Astrocyte of the hippocampus (primary cell): ENCODE results near the gene TRMT6.

Experiments
- DNase-seq: peaks from one replicate; pipeline ENCODE4 v3.0.0; 2011; ENCODE audit warnings: low read depth, low spot score

TRMT6 gene, protein sequence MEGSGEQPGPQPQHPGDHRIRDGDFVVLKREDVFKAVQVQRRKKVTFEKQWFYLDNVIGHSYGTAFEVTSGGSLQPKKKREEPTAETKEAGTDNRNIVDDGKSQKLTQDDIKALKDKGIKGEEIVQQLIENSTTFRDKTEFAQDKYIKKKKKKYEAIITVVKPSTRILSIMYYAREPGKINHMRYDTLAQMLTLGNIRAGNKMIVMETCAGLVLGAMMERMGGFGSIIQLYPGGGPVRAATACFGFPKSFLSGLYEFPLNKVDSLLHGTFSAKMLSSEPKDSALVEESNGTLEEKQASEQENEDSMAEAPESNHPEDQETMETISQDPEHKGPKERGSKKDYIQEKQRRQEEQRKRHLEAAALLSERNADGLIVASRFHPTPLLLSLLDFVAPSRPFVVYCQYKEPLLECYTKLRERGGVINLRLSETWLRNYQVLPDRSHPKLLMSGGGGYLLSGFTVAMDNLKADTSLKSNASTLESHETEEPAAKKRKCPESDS

DNA sequence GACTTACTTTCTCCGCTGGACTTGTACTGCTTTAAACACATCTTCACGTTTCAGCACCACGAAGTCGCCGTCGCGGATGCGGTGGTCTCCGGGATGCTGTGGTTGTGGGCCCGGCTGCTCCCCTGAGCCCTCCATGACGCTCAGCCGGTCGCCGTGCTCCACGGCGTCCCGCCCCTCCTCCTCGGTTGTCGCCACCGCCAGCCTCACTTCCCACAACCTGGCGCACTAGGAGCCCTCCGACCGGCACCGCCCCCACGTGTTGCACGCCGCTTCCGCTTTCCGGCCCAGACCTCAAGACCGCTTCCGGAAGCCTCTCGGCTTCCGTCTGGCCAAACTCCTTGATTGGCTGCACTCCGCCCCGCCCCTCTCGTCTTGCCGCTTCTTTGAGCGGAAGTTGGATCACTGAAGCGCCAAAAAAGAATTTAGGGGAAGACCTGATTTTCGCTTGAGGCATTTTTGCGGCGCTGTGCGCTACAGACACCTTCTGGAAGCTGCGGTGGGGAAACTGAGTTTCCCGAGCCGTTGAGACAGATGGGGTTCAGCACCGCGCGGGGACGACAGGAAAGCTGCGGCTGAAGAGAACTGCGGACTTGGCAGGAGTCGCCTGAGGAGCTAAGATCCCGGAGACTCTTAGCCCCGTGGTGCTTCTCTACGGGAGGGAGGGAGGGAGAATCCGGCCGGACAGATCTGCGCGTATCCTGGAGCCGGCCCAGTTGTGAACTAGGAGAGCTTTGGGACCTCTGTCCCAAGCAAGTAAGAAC, at the start of gene TRMT6, which contains the start of gene MCM8:
Gene TRMT6, minus strand, starts transcription at position 263 of the 761 bp plus-strand sequence. Its CDS starts 128 bp downstream, at position 135.
Gene MCM8, plus strand, starts transcription at position 382 of the 761 bp plus-strand sequence. CDS start 1,364 bp downstream, outside the sequence.
- peak; percentile 98 for DNase-seq

DNA sequence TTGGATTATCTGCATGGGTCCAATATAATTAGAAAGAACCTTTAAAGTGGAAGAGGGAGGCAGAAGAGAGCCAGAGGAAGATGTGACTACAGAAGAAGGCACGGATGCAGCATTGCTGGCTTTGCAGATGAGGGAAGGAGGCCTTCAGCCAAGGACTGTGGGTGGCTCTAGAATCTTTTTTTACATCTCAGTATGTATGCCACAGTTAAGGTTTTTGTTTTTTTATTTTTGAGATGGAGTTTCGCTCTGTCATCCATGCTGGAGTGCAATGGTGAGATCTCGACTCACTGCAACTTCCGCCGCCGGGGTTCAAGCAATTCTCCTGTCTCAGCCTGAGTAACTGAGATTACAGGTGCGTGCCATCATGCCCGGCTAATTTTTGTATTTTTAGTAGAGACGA, 49.5 kb upstream of the TRMT6 start:
- no peak for DNase-seq

DNA sequence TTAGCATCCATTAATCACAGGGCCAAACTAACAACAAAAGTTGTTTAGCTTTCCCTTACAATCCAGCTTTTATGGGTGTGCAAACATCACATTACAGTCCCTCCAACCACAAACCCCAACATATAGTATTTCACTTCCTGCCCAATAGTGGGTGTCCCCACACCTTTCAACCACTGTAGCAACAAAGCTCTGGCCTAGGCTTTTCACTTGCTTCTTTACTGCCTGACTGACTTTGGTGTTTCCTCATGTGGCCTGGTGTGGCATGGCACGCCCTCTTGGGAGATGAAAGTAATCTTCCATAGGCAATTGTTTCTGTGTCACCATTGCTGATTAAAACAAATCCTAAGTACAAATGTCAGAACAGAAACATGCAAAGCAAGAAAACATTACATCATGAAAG, 46.4 kb upstream of the TRMT6 start:
- no peak for DNase-seq

DNA sequence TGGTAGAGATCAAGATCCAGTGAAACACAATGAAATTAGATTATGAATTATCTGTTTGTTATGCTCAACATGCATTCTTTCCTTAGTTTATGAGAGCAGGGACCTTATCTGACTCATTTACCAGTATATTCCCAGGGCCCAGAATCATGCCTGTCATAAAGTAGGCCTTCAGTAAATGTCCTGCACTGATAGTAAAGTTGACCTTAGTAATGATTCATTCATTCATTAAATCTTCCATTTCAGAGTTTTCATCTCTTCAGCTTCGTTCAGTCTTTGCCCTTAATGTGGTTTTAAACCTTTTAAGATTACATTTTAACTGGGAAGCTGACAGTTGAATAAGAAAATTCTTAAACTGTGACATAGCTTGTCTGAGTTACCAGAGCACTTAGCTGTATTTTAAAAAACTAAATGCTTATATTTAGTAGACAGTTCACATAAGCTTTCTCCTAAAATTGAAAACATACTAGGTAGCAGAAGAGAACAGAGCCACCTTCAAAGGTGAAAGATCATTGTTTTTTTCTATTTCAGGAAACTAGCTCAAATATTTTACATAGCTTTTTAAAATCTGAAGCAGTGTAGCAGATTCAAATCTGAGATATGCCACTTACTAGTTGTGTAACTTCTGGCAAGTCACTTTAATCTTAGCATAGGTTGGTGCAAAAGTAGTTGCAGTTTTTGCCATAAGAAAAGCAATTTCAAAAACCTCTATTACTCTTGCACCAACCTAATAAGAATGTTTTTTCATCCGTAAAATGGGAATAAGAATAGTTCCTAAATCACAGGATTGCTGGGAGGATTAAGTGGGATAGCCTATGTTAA, 41.5 kb upstream of the TRMT6 start:
- peak; percentile 14 for DNase-seq

DNA sequence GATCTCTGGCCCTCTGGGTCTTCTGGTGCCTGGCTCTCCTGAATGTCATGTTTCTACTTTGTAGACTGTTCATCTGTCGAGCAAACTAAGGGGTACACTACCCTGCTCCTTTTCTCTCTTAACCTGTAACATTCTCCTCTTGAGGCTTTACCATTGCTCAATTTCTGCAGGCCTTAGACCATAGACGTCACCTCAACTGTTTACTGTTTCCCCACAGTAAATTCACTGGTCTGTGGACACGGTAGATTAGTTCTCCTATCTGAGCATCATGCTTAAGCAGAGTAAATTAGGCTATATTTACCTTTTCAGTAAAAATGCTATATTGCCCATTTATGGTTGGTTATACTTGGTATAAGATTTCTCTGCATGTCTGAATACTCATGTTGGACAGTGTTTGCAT, 40.6 kb upstream of the TRMT6 start:
- no peak for DNase-seq

DNA sequence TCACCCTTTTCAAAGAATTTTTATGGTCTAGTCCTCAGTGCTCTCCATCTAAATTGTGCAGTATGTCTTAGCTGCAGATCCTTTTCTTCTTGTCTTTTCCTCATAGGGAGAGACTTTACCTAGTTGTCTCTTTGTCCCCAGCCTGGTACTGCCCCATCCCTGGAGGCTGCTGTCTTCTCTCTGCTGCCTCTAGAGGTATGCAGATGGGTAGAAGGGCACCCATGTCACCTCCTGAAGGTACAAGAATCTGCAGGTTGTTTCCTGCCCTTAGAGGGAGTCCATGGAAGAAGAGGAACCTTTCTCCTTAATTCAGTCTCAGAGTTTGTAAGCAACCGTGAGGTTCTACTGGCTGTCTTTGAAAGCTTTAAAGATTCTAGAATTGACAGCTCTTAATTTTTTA, 39.2 kb upstream of the TRMT6 start:
- no peak for DNase-seq

DNA sequence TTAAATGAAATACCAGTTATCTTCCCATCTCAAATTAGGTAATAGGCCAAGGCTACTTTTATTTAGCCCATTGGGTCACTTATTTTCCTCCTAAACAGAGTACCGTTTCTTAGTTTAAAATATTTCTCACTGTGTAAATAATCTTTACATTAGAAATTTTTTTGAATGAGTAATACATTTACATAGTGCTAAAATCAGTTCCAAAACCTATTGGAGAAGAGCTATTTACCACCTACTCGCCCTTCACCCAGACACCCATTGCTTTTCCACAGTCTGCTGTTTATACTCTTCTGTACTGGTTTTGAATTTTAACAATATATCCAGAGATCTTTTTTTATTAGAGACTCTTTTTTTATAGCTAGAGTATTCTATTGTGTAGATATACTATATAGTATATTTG, 37.0 kb upstream of the TRMT6 start:
- no peak for DNase-seq

DNA sequence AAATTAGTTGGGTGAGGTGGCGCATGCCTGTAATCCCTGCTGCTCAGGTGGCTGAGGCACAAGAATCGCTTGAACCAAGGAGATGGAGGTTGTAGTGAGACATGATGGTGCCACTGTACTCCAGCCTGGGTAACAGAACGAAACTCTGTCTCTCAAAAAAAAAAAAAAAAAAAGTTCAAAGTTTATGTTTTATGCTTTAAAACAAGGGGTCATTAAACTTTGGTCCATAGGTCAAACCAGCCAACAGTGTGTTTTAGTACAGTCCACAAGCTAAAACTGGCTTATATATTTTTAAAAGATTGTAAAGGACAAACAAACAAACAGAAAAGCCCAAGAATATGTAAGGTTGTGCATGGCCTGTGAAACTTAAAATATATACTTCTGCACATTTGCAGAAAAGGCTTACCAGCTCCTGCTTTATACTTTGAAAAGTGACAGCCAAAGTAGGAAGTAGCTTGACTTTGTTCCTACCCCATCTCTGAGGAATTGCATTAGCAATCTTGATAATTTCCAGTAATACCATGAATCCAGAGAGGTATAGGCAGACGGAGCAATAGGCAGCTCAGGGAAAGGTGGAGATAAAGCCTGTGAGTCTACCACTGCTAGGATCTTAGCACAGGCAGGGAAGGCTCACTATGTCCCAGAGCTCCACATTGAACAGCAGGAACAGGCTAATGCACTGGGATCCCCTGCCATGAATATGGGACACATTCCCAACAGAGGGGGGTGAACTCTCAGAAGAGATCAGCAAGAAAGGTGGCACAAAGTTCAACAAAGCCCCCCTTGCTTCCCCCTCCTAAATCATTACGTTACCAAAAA, 30.6 kb upstream of the TRMT6 start:
- no peak for DNase-seq

DNA sequence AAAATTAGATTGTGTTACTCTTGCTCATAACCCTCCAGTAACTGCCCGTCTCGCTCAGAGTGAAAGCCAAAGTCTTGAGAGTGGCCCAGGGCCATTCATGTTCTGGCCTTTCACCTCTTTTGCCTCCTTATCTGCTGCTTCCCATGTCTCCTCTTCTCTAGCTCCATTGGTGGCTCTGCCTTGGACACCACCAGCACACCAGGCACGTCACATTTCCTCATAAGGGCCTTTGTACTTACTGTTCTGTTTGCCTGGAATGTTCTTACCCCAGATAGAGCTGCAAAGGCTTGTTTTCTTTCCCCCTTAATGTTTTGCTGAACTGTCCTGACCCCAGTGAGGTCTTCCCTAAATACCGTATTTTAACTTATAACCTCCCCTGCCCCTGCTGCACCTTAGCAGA, 29.5 kb upstream of the TRMT6 start:
- no peak for DNase-seq

DNA sequence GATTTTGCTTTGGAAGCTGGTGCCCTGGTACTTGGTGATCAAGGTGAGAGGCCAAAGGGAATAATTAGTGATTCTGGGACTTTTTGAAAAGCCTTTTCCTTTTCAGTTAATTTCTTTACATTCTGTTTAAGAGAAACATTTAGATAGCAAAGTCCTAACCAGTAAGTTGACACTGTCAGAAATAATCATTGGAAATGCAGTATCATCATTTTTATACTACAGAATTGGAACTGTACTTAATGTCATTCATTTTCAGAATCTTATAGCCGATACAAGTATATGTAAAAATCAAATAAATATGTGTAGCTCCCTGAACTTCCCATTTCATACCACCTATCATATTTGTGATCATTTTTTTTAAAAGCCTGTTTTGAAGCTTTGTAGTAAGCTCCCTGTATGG, 27.6 kb upstream of the TRMT6 start:
- DNase-seq, result no peak

DNA sequence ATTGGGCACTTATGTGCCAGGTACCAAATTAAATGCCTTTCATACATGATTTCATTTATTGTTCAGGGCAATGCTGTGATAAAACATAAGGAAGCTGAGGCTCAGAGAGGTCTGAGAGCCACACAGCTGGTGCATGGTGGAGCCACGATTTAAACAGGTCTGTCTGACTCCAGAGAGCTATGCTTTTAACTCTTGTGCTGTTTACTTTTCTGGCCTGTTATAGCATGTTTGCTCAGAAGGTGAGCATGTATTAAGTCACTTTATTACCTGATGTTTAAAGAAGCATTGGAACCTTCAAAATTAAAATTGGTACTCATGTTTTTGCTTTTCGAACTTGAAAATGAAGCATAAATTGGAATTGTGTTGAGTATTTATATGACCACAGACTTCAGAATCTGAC, 26.9 kb upstream of the TRMT6 start:
- DNase-seq, result no peak

DNA sequence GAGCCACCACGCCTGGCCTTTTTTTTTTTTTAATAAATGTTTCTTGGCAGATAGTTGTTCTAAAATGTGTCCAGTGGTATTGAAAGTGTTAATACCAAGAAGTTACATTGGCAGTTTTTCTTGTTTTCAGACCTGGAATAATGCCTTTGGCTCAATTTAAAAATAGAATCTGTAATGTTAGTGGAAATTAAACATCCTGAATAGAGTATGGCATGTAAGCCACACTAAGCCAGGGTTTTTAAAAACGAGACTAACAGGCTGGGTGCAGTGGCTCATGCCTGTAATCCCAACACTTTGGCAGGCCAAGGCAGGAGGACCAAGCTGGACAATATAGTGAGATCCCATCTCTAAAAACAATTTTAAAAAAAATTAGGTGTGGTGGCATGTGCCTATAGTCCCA, 25.4 kb upstream of the TRMT6 start:
- DNase-seq, result no peak

DNA sequence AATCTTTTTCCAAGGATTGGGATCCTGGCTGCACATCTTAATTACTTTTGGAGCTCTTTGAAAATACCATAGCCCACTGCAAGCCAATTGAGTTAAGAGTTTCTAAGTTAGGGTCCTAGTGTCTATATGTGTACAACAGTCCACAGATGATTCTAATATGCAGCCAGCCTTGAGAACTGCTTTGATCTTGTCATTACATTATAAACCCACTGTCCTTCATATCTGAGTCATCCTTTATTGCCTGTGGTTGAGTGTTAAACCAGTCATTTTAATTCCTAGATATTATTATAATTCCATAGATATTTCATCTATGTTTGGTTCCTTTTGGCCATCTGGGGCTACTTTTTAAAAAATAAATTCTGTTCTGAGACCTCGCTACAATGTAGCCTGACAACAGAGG, 24.2 kb upstream of the TRMT6 start:
- no peak for DNase-seq

DNA sequence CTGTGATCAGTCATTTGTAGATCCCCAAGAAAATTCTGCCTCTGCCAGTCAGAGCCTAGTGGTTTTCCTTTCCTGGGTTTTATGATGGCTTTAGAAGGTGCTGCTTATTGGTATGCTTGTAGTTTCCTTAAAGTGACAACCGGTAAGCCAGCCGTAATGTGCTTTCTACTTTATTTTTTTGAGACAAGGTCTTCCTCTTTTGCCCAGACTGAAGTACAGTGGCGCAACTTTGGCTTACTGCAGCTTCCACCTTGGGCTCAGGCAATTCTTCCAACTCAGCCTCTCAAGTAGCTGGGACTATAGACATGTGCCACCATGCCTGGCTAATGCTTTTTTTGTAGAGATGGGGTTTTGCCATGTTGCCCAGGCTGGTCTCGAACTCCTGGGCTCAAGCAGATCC, 23.6 kb upstream of the TRMT6 start:
- DNase-seq, result no peak

DNA sequence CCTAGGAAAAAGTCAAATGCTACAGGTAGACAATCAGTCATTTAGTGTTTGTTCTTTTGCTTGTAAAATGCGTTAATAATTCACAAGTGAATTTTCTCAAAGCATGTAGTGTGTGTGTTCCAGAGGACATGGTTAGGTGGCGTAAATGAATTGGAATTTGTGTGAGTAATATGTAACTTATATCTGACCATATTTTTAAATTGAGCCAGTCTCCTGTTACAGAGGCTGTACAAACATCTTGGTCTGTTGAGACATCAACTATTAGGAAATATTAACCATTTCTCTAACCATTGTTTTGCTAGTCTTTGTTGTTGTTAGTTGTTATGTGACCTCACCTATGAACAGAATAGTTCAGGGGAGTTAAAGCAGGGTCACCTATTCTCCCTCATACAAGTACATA, 22.8 kb upstream of the TRMT6 start:
- DNase-seq, result no peak

DNA sequence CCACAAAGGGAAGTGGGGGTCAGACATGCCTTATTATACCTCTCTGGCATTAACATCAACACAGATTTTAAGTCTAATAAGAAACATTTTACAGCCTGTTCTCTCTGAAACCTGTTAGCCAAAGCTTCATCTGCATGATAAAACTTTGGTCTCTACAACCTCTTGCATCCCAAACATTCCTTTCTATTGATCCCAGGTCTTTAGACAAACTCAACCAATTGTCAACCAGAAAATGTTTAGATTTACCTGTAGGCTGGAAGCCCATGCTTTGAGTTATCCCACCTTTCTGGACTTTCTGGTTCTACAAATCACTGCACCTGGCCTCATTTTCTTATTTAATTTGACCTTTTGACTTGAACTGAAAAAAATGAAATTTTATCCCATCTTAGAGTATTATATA, 20.9 kb upstream of the TRMT6 start:
- no peak for DNase-seq

DNA sequence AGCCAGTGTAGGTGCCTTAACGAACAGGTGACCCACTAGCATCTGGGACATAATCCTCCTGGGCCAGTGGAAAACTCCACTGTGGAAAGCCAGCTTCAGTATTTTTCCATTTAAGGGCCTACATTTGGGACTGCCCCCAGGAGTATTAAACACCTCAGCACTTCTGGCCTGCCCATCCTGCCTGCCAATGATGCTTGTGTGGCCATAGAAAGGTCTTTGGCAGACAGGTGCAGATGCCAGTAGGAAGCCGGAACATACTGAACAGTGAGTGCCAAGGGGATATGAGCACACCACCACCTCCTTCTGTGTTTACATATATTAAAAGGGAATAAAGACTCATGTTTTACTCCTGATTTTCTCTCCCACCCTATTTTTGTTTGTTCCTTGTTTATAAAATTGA, 20.0 kb upstream of the TRMT6 start:
- no peak for DNase-seq

DNA sequence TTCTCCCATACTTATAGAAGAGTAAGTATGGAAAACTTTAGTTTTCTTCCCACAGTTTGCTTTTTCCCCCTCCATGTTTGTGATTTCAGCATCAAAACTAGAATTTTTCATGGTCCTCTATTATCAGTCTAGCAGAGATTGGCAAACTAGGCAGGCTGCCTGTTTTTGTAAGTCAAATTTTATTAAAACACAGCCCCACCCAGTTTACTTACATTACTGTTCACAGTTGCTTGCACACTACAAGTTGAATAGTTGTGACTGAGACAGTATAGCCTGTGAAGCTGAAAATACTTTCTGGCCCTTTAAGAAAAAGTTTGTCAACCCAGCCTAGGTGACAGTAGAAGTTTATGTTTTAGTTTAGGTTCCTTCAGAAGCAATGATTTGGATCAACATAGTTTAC, 19.6 kb upstream of the TRMT6 start:
- DNase-seq, result no peak

DNA sequence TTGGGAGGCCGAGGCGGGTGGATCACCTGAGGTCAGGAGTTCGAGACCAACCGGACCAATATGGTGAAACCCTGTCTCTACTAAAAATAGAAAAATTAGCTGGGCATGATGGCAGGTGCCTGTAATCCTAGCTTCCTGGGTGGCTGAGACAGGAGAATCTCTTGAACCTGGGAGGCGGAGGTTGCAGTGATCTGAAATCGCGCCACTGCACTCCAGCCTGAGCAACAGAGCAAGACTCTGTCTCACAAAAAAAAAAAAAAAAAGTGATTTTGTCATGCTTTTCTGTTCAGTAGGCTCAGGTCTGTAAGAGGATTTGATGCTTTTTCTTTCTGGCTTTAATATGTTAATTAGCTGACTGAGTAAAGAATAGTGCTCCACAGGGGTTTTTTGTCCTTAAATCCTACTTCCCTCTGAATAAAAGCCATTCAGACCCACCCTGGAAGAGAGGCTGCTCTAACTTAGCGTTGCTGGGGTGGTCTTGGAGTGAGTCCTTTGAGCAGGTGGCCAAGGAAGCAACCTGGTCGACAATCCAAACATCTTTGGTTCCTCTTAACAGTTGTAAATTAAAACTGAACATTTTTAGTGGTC, 19.1 kb upstream of the TRMT6 start:
- DNase-seq, result no peak

DNA sequence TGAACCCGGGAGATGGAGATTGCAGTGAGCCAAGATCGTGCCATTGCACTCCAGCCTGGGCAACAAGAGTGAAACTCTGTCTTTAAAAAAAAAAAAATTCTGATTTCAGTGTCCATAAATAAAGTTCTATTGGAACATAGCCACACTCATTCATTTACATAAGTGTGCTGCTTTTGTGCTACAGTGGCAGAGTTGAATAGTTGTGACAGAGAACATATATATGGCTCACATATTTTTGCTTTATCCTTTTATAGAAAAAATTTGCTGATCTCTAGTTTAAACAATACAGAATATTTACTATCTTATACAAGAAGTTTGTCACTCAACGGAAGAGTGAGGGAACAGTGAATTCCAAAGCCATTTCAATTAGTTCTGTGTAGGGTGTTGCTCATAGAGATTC, 18.1 kb upstream of the TRMT6 start:
- no peak for DNase-seq

DNA sequence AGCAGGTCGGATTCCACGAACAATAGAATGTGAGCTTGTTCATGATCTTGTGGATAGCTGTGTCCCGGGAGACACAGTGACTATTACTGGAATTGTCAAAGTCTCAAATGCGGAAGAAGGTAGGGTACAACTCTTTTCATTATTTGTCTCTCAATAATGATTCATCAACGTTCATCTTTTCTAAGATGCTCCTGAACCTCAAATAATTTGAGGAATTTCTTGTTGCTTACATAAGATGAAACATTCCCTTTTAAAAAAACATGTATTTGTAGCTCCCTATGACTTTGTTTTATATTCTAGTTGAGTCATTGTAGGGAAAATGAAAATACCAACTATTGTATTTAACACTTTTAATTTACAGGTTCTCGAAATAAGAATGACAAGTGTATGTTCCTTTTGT, 17.1 kb upstream of the TRMT6 start:
- DNase-seq, result no peak
